SU-DHL-6 (cell line): Measurements from ENCODE around the gene LSM14B.

Experiments
- H2AFZ ChIP-seq: fragments of 200-600 bp; sonication (generic); 2 replicates; pipeline ENCODE4 v1.6.1; 2014; ENCODE audit warnings: low read depth, mild to moderate bottlenecking, moderate library complexity, mixed read lengths, antibody characterized with exemption, low read length; ENCODE audit not compliant: severe bottlenecking
- H3F3A ChIP-seq: fragments of 200-600 bp; shearing (Covaris generic); 2 replicates; pipeline ENCODE4 v1.6.0; 2016; ENCODE audit warnings: antibody characterized with exemption, mild to moderate bottlenecking; ENCODE audit not compliant: insufficient read depth
- H3K27ac ChIP-seq: fragments of 200-600 bp; sonication (generic); 2 replicates; pipeline ENCODE4 v1.5.1; 2016; ENCODE audit warnings: low read depth, mild to moderate bottlenecking, low read length, moderate library complexity, mixed read lengths
- H3K27me3 ChIP-seq: fragments of 200-600 bp; sonication (generic), shearing (Covaris generic); 2 replicates; pipeline ENCODE4 v1.6.0; 2014; ENCODE audit warnings: mild to moderate bottlenecking, low read length
- H3K36me3 ChIP-seq: fragments of 200-600 bp; sonication (generic); 2 replicates; pipeline ENCODE4 v1.6.1; 2014; ENCODE audit warnings: mild to moderate bottlenecking, low read length, mixed read lengths
- H3K4me2 ChIP-seq: fragments of 300-600, 200-600 bp; shearing (Covaris generic), sonication (generic); 2 replicates; pipeline ENCODE4 v1.6.0; 2014; ENCODE audit warnings: low read length, low read depth, mild to moderate bottlenecking; ENCODE audit not compliant: poor library complexity, severe bottlenecking
- H3K4me3 ChIP-seq: fragments of 200-600 bp; sonication (generic); 2 replicates; pipeline ENCODE4 v1.5.1; 2014; ENCODE audit warnings: antibody characterized with exemption, low read length, mild to moderate bottlenecking, mixed read lengths; ENCODE audit not compliant: insufficient read depth, poor library complexity, severe bottlenecking
- H3K79me2 ChIP-seq: fragments of 200-600 bp; sonication (generic); 2 replicates; pipeline ENCODE4 v1.6.1; 2014; ENCODE audit warnings: mild to moderate bottlenecking, low read length, moderate library complexity; ENCODE audit not compliant: insufficient read depth
- H3K9ac ChIP-seq: fragments of 200-600 bp; sonication (generic); 2 replicates; pipeline ENCODE4 v1.7.0; 2014; ENCODE audit warnings: mild to moderate bottlenecking, low read length
- H3K9me2 ChIP-seq: fragments of 200-600 bp; sonication (generic); replicated peaks from 2 replicates; pipeline ENCODE4 v1.6.1; 2014; ENCODE audit warnings: low read length; ENCODE audit not compliant: insufficient read depth
- H3K9me3 ChIP-seq: fragments of 200-600 bp; sonication (generic); 2 replicates; pipeline ENCODE4 v1.6.1; 2014; ENCODE audit warnings: low read length, mixed read lengths; ENCODE audit not compliant: insufficient read depth
- H4K20me1 ChIP-seq: fragments of 200-600 bp; sonication (generic); 2 replicates; pipeline ENCODE4 v1.6.1; 2014; ENCODE audit warnings: low read depth, mild to moderate bottlenecking, antibody characterized with exemption, low read length, moderate library complexity, mixed read lengths
- EZH2phosphoT487 ChIP-seq: fragments of 200-600 bp; sonication (generic), shearing (Covaris generic); conservative IDR thresholded peaks from 2 replicates; pipeline ENCODE4 v1.6.1; 2018; ENCODE audit warnings: mild to moderate bottlenecking, antibody characterized with exemption, low read length, moderate library complexity, mixed read lengths
- TF ChIP-seq, protein P1 (sequence below): fragments of 200-600 bp; sonication (generic); IDR thresholded peaks from one replicate; pipeline ENCODE4 v1.5.1; 2017; ENCODE audit warnings: antibody characterized with exemption, mild to moderate bottlenecking, low read length, moderate library complexity; ENCODE audit not compliant: insufficient read depth, poor library complexity, severe bottlenecking

LSM14B gene

DNA sequence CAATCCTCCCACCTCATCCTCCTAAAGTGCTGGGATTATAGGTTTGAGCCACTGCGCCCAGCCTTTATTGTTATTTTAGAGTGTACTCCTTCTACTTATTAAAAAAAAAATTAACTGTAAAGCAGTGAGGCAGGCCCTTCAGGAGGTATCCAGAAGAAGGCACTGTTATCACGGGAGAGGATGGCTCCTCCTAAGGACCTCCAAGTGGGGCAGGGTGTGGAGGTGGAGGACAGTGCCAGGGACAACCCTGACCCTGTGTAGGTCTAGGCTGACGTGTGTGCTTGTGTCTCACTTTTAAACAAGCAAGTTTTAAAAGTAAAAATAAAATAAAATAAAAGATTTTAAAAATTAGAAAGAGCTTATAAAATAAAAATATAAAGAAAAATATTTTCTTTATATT lies 32.9 kb upstream of the LSM14B start:
- no peaks in the 10 kb centered on the region for H3K9me2 ChIP-seq
- no peaks in the 10 kb centered on the region for H3K9me3 ChIP-seq
- no peak for TF ChIP-seq EZH2phosphoT487
- TF ChIP-seq, protein P1, sequence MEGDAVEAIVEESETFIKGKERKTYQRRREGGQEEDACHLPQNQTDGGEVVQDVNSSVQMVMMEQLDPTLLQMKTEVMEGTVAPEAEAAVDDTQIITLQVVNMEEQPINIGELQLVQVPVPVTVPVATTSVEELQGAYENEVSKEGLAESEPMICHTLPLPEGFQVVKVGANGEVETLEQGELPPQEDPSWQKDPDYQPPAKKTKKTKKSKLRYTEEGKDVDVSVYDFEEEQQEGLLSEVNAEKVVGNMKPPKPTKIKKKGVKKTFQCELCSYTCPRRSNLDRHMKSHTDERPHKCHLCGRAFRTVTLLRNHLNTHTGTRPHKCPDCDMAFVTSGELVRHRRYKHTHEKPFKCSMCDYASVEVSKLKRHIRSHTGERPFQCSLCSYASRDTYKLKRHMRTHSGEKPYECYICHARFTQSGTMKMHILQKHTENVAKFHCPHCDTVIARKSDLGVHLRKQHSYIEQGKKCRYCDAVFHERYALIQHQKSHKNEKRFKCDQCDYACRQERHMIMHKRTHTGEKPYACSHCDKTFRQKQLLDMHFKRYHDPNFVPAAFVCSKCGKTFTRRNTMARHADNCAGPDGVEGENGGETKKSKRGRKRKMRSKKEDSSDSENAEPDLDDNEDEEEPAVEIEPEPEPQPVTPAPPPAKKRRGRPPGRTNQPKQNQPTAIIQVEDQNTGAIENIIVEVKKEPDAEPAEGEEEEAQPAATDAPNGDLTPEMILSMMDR: no peak
- H4K20me1 ChIP-seq: no peaks in the 10 kb centered on the region
- no peaks in the 10 kb centered on the region for H3K36me3 ChIP-seq
- H3K9ac ChIP-seq: no peak overlapping the region
- H3K4me2 ChIP-seq: no peak overlapping the region
- no peak overlapping the region for H2AFZ ChIP-seq
- no peaks in the 10 kb centered on the region for H3K79me2 ChIP-seq
- H3K4me3 ChIP-seq: no peak overlapping the region
- no peak overlapping the region for H3K27ac ChIP-seq
- no peaks in the 10 kb centered on the region for H3F3A ChIP-seq
- no peaks in the 10 kb centered on the region for H3K27me3 ChIP-seq

DNA sequence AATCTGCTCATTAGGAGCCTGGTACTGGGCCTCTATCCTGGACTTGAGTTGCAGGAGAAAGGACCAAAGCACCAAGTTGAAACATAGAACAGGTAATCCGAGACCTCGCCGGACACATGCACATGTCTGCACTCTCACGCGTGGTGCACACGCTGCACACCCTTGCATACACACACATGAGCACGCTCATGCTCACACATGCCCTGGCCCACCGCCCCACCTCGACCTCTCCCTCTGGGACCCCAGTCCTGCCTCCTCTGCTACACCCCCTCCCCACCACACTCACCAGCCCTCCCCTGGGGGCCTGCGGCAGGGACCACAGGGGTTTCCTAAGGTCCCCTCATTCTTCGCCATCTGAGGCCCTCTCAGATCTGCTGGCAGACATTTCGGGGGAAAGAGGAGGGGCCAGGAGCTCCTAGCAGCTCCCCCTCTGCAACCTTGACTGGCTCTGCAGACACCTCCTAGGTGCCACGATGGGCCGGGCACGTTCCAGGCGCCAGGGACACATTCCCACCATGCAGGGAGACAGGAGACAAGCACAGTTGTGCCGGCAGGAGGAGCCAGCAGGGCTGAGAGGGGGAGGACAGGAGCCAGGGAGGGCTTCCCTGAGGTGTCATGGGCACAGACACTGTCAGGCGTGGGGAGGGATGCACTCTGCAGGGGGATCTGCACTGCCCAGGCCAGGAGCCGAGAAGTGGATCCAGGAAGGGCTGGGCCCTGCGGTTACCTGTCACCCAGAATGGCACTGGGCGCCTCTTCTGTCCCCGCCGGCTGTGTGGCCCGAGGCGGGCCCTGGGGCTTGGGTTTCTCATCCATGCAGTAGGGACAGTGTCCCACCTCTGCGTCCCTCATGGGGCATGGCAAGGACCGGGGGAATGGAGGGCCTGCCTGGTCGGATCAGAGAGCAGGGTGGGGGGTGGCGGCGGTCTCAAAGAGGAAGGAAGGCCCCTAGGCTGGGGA lies 25.6 kb upstream of the LSM14B start:
- Histone ChIP-seq H3K27me3 (no peaks in the 10 kb centered on the region), H3K4me3 (no peak overlapping the region), H3K9ac (no peak overlapping the region), H3F3A (no peaks in the 10 kb centered on the region), H3K36me3 (no peaks in the 10 kb centered on the region), H3K79me2 (no peaks in the 10 kb centered on the region), H2AFZ (no peak overlapping the region), H4K20me1 (no peaks in the 10 kb centered on the region), H3K4me2 (no peak overlapping the region), H3K9me3 (no peaks in the 10 kb centered on the region), H3K9me2 (no peaks in the 10 kb centered on the region), H3K27ac (no peak overlapping the region)
- TF ChIP-seq, protein P1: no peak
- TF ChIP-seq EZH2phosphoT487: no peak

DNA sequence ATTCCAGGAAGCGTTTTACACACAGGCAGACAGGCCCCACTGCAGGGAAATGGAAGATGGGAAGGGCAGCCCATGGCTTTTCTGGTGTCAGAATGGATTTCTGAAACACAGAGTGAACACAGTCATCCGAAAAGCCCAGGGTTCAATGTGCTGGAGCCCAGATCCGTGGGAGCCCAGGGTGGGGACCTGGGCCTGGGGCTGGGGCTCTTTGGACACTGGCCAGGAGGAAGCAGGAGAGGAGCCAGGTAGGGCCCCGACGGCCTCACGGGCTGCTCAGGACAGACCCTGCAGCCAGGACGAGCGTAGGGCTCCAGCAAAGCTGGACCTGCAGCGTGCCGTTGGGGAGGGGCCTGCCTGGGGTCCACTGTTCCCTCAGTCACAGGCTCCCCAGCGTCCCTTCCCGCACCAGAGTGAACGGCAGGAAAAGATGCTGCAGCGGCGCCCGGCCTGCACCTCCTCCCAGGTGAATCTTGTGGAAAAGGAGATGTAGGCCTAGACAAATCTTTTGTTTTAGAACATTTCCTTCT lies 24.3 kb upstream of the LSM14B start:
- no peak overlapping the region for H3K27ac ChIP-seq
- no peak for TF ChIP-seq EZH2phosphoT487
- TF ChIP-seq, protein P1: no peak
- no peaks in the 10 kb centered on the region for H3K27me3 ChIP-seq
- no peaks in the 10 kb centered on the region for H3K36me3 ChIP-seq
- no peaks in the 10 kb centered on the region for H3K79me2 ChIP-seq
- H3K9me2 ChIP-seq: no peaks in the 10 kb centered on the region
- H3K4me3 ChIP-seq: no peak overlapping the region
- no peaks in the 10 kb centered on the region for H4K20me1 ChIP-seq
- no peak overlapping the region for H2AFZ ChIP-seq
- no peaks in the 10 kb centered on the region for H3K9me3 ChIP-seq
- no peaks in the 10 kb centered on the region for H3F3A ChIP-seq
- no peak overlapping the region for H3K9ac ChIP-seq
- no peak overlapping the region for H3K4me2 ChIP-seq
